GM21515 (cell line): ENCODE measurements around the gene ALG1L2.
"Not testable (repeated sequence)": the region's sequence is repeated elsewhere in the genome, so short reads cannot be mapped to it uniquely, and the experiment has no call there.

Source experiments
- ATAC-seq: cut with Tn5 transposase; IDR thresholded peaks from one replicate; pipeline ENCODE4 v1.9.1; 2021; ENCODE audit not compliant: unreplicated experiment

The ALG1L2 gene

GRCh38 chr3:130122891-130123775 is 41.5 kb downstream of the ALG1L2 start:
- ATAC-seq = not testable (repeated sequence)

- not testable (repeated sequence) for ATAC-seq
These were observed 43.8 kb downstream of the ALG1L2 start for GRCh38 chr3:130125406-130125805.

- ATAC-seq = not testable (repeated sequence)
These were observed 54.7 kb downstream of the ALG1L2 start for GRCh38 chr3:130136337-130136736.

GRCh38 chr3:130137685-130138084 is 56.1 kb downstream of the ALG1L2 start:
- not testable (repeated sequence) for ATAC-seq

GRCh38 chr3:130138992-130139391 is 57.4 kb downstream of the ALG1L2 start:
- not testable (repeated sequence) for ATAC-seq

- ATAC-seq = not testable (repeated sequence)
These were observed 59.1 kb downstream of the ALG1L2 start for GRCh38 chr3:130140756-130141155.

GRCh38 chr3:130143648-130144327 is 62.2 kb downstream of the ALG1L2 start:
- ATAC-seq = not testable (repeated sequence)

- ATAC-seq = not testable (repeated sequence)
These were observed 62.7 kb downstream of the ALG1L2 start for GRCh38 chr3:130144328-130144650.

GRCh38 chr3:130145456-130145855 is 63.8 kb downstream of the ALG1L2 start:
- not testable (repeated sequence) for ATAC-seq

- ATAC-seq = not testable (repeated sequence)
These were observed 64.8 kb downstream of the ALG1L2 start for GRCh38 chr3:130146465-130146864.
